Skeletal muscle satellite cell (primary cell): ENCODE data around the gene ANKRD40. TPM values are rescaled to one million over a fixed set of nuclear protein-coding genes. Genes with fewer than 3 reads are reported as not detected.

Source experiments
- H3K27me3 ChIP-seq: 2 replicates; pipeline ENCODE4 v1.7.0; 2013; ENCODE audit warnings: low read length; ENCODE audit not compliant: control insufficient read depth, insufficient read depth
- H3K36me3 ChIP-seq: 2 replicates; pipeline ENCODE4 v1.7.0; 2013; ENCODE audit warnings: mild to moderate bottlenecking, control low read depth, low read length; ENCODE audit not compliant: insufficient read depth
- H3K4me1 ChIP-seq: 2 replicates; pipeline ENCODE4 v1.7.0; 2013; ENCODE audit warnings: low read length; ENCODE audit not compliant: control insufficient read depth, insufficient read depth
- H3K4me2 ChIP-seq: 2 replicates; pipeline ENCODE4 v1.7.0; 2013; ENCODE audit warnings: mild to moderate bottlenecking, low read length
- H3K4me3 ChIP-seq: 2 replicates; pipeline ENCODE4 v1.7.0; 2013; ENCODE audit warnings: low read length
- H3K9ac ChIP-seq: 2 replicates; pipeline ENCODE4 v1.7.0; 2013; ENCODE audit warnings: mild to moderate bottlenecking, low read depth, low read length, moderate library complexity
- H3K9me3 ChIP-seq: replicated peaks from 2 replicates; pipeline ENCODE4 v1.7.0; 2013; ENCODE audit warnings: mild to moderate bottlenecking, control low read depth, low read length
- small RNA-seq: library from RNA; depleted of rRNA; stranded (forward); fragments of <200 nt; gene quantifications from one replicate; pipeline ENCODE3, GENCODE V24; 2012

Gene ANKRD40

GRCh38 chr17:50651661-50652060 is 56.1 kb downstream of the ANKRD40 start:
- no peaks in the 10 kb centered on the region for H3K9me3 ChIP-seq
- no peak overlapping the region for H3K4me3 ChIP-seq
- no peak overlapping the region for H3K4me2 ChIP-seq
- H3K4me1 ChIP-seq = no peaks in the 10 kb centered on the region
- peaks cover 3% of the 10 kb centered on the region for H3K36me3 ChIP-seq
- no peaks in the 10 kb centered on the region for H3K27me3 ChIP-seq
- no peak overlapping the region for H3K9ac ChIP-seq

- Histone ChIP-seq H3K36me3 (peaks cover 3% of the 10 kb centered on the region), H3K27me3 (no peaks in the 10 kb centered on the region), H3K4me1 (no peaks in the 10 kb centered on the region), H3K9me3 (no peaks in the 10 kb centered on the region), H3K4me3 (no peak overlapping the region), H3K9ac (no peak overlapping the region), H3K4me2 (no peak overlapping the region)
Measured at GRCh38 chr17:50649042-50649908, 58.4 kb downstream of the ANKRD40 start.

- Histone ChIP-seq H3K4me2 (no peak overlapping the region), H3K36me3 (peaks cover 16% of the 10 kb centered on the region), H3K4me3 (no peak overlapping the region), H3K4me1 (no peaks in the 10 kb centered on the region), H3K27me3 (no peaks in the 10 kb centered on the region), H3K9ac (no peak overlapping the region), H3K9me3 (no peaks in the 10 kb centered on the region)
Measured at GRCh38 chr17:50647187-50647586, 60.5 kb downstream of the ANKRD40 start.

GRCh38 chr17:50645748-50646682 is 61.7 kb downstream of the ANKRD40 start:
- H3K9me3 ChIP-seq = no peaks in the 10 kb centered on the region
- no peak overlapping the region for H3K4me3 ChIP-seq
- H3K36me3 ChIP-seq = peaks cover 19% of the 10 kb centered on the region
- peaks cover 7% of the 10 kb centered on the region for H3K4me1 ChIP-seq
- no peak overlapping the region for H3K9ac ChIP-seq
- no peaks in the 10 kb centered on the region for H3K27me3 ChIP-seq
- no peak overlapping the region for H3K4me2 ChIP-seq

Small RNA genes lying within 50 kb of the gene (small RNA-seq; reads per million reads assigned to genes)
- gene RF00019 = not detected
